ENCODE measurements around the gene STK25.

- TF ChIP-seq, protein P1, sequence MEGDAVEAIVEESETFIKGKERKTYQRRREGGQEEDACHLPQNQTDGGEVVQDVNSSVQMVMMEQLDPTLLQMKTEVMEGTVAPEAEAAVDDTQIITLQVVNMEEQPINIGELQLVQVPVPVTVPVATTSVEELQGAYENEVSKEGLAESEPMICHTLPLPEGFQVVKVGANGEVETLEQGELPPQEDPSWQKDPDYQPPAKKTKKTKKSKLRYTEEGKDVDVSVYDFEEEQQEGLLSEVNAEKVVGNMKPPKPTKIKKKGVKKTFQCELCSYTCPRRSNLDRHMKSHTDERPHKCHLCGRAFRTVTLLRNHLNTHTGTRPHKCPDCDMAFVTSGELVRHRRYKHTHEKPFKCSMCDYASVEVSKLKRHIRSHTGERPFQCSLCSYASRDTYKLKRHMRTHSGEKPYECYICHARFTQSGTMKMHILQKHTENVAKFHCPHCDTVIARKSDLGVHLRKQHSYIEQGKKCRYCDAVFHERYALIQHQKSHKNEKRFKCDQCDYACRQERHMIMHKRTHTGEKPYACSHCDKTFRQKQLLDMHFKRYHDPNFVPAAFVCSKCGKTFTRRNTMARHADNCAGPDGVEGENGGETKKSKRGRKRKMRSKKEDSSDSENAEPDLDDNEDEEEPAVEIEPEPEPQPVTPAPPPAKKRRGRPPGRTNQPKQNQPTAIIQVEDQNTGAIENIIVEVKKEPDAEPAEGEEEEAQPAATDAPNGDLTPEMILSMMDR (IDR thresholded peaks at IDR 0.05), result no peak
- TF ChIP-seq POLR2AphosphoS5 (IDR thresholded peaks at IDR 0.05), result no peak
These were observed 7.3 kb downstream of the STK25 start for GRCh38 chr2:241501099-241501541.

Measured in breast epithelium (tissue), 3 donors.